Stomach (tissue), 9 donors: ENCODE results near the gene LAMTOR2. TPM values are rescaled to one million over a fixed set of nuclear protein-coding genes. Genes with fewer than 3 reads are reported as not detected.

ENCODE experiments used
- DNase-seq, 2 donors: peaks; one replicate each; pipeline versions ENCODE4 v3.0.0 to v3.0.0-alpha.2; 2013 to 2019
- H3K27ac ChIP-seq, 5 donors: fragments of 200-600 bp in 4 of 5; sonication (generic) in 4 of 5; one replicate each; pipeline ENCODE4 v1.5.1; 2013 to 2019; ENCODE audit warnings: mild to moderate bottlenecking in 1 of 5, moderate library complexity in 1 of 5
- H3K27me3 ChIP-seq, 3 donors: fragments of 200-600 bp; sonication (generic); one replicate each; pipeline ENCODE4 v1.5.1; 2017 to 2019; ENCODE audit warnings: mixed run types in 1 of 3
- H3K36me3 ChIP-seq, 4 donors: fragments of 200-600 bp; sonication (generic); 1 replicate in 3 of 4; 2 replicates in 1 of 4; pipeline ENCODE4 v1.5.1; 2016 to 2019
- H3K4me1 ChIP-seq, 4 donors: fragments of 200-600 bp; sonication (generic); one replicate each; pipeline ENCODE4 v1.5.1; 2016 to 2019
- H3K4me3 ChIP-seq, 4 donors: fragments of 200-600 bp; sonication (generic) in 3 of 4; one replicate each; pipeline ENCODE4 v1.5.1; 2016 to 2019; ENCODE audit warnings: mild to moderate bottlenecking in 1 of 4
- H3K9me3 ChIP-seq, 4 donors: fragments of 200-600 bp; sonication (generic); one replicate each; pipeline ENCODE4 v1.5.1; 2016 to 2019
- EP300 ChIP-seq: sonication (generic); formaldehyde crosslinking; IDR thresholded peaks from one replicate; pipeline ENCODE4 v1.6.1; 2017; ENCODE audit warnings: antibody characterized with exemption
- POLR2A ChIP-seq, 4 donors: fragments of 450-650 bp; IDR thresholded peaks; one replicate each; pipeline ENCODE4 v1.6.1; 2016; ENCODE audit warnings: antibody characterized with exemption in 4 of 4, control low read depth in 2 of 4, mild to moderate bottlenecking in 1 of 4, moderate library complexity in 1 of 4
- POLR2AphosphoS5 ChIP-seq, 3 donors: sonication (generic); formaldehyde crosslinking; IDR thresholded peaks; one replicate each; pipeline ENCODE4 v1.6.1; 2016; ENCODE audit warnings: antibody characterized with exemption in 3 of 3
- WGBS, 5 donors: extraction: QIAGEN DNeasy Blood & Tissue Kit in 3 of 5; methylation state at CpG; one replicate each; pipeline versions ENCODE4 v1.1.5 to v1.1.7; 2013 to 2018; 5-methylcytosine and 5-hydroxymethylcytosine counted together
- intact Hi-C: fragments of 100-400 bp; cut with DNase I; formaldehyde crosslinking; loops from one replicate; pipeline ENCODE4 v1.15.1; 2023; ENCODE audit warnings: low total_unique reads
- polyA plus RNA-seq, 3 donors: library from polyadenylated mRNA; stranded (reverse); fragments of 200-250 nt; gene quantifications; one replicate each; pipeline ENCODE4 v1.2.3, GENCODE V29; 2013
- total RNA-seq, 5 donors: library from RNA; depleted of rRNA; stranded (reverse); fragments of >200 nt; gene quantifications; one replicate each; pipeline versions ENCODE4 v1.1.0 to v1.2.3, GENCODE V29; 2014 to 2016
- TF ChIP-seq, protein P1 (sequence below), 7 experiments: fragments of 450-650 bp in 4 of 7; fragments of 200-600 bp in 3 of 7; sonication (generic) in 3 of 7; IDR thresholded peaks; one replicate each; pipeline ENCODE4 v1.5.1; 2016 to 2019; ENCODE audit warnings: antibody characterized with exemption in 7 of 7, control low read depth in 2 of 7, mild to moderate bottlenecking in 1 of 7
- donor health status: healthy with polysubstance abuse.
- donor health status: Bipolar disorder and iron deficiency.
- donor health status: healthy.

LAMTOR2 gene
- total and polyA plus RNA-seq, 8 donors, result 7.0 to 170 (median 40.6) TPM; not detected in 1

- TF ChIP-seq POLR2AphosphoS5 (IDR thresholded peaks at IDR 0.05) (no peak), EP300 (no peak), POLR2A (IDR thresholded peaks at IDR 0.05) (no peak)
- TF ChIP-seq, protein P1, sequence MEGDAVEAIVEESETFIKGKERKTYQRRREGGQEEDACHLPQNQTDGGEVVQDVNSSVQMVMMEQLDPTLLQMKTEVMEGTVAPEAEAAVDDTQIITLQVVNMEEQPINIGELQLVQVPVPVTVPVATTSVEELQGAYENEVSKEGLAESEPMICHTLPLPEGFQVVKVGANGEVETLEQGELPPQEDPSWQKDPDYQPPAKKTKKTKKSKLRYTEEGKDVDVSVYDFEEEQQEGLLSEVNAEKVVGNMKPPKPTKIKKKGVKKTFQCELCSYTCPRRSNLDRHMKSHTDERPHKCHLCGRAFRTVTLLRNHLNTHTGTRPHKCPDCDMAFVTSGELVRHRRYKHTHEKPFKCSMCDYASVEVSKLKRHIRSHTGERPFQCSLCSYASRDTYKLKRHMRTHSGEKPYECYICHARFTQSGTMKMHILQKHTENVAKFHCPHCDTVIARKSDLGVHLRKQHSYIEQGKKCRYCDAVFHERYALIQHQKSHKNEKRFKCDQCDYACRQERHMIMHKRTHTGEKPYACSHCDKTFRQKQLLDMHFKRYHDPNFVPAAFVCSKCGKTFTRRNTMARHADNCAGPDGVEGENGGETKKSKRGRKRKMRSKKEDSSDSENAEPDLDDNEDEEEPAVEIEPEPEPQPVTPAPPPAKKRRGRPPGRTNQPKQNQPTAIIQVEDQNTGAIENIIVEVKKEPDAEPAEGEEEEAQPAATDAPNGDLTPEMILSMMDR (IDR thresholded peaks at IDR 0.05), result no peak
- intact Hi-C loops, result no loop called here
- WGBS, 5 donors, result 69 to 88% (median 79%) methylated on average over 4 of the region's 4 CpGs
- H3K4me3 ChIP-seq, result no peak overlapping the region
- peaks cover 67 to 96% (median 95%) of the 10 kb centered on the region in 4 donors for H3K36me3 ChIP-seq
- no peak for DNase-seq
- no peak overlapping the region for H3K27ac ChIP-seq
- H3K9me3 ChIP-seq, result no peaks in the 10 kb centered on the region
- no peaks in the 10 kb centered on the region for H3K27me3 ChIP-seq
- H3K4me1 ChIP-seq, result peaks cover 0 to 11% (median 4%) of the 10 kb centered on the region in 4 donors
These were observed 42.3 kb upstream of the LAMTOR2 start for GRCh38 chr1:156012051-156012817.

- Histone ChIP-seq H3K27ac (no peak overlapping the region), H3K36me3 (peaks cover 63 to 97% (median 90%) of the 10 kb centered on the region in 4 donors), H3K27me3 (no peaks in the 10 kb centered on the region), H3K9me3 (no peaks in the 10 kb centered on the region), H3K4me1 (peaks cover 5 to 17% (median 13%) of the 10 kb centered on the region in 4 donors), H3K4me3 (no peak overlapping the region)
- WGBS, 5 donors, result 79 to 91% (median 89%) methylated on average over 7 of the region's 7 CpGs
- DNase-seq, result no peak
- intact Hi-C loops, result no loop called here
- no peak for TF ChIP-seq POLR2AphosphoS5 (IDR thresholded peaks at IDR 0.05)
- no peak for TF ChIP-seq EP300
- TF ChIP-seq POLR2A (IDR thresholded peaks at IDR 0.05), result no peak
- TF ChIP-seq, protein P1 (IDR thresholded peaks at IDR 0.05), result no peak
These were observed 39.8 kb upstream of the LAMTOR2 start for GRCh38 chr1:156014829-156015228.

DNA sequence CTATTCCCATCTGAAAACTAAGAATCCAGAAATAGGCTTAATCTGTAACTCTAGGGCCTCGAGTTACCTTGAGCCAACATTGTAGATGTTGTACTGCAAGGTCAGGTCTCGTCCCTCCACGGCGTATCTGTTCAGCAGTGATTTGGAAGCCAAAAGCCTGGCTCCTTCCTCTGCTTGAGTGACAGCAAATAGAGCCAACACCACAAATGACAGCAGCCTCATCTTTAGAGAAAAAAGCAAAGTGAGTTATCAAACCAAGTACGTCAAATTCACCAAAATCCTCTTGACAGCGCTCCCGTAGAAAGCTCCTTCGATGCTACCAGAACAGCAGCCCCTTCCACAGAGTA lies 34.7 kb upstream of the LAMTOR2 start:
- intact Hi-C loops, result no loop called here
- Histone ChIP-seq H3K4me1 (peaks cover 13 to 28% (median 25%) of the 10 kb centered on the region in 4 donors), H3K27ac (peak overlapping the region; percentile 92 to 97 (median 93)), H3K27me3 (no peaks in the 10 kb centered on the region), H3K9me3 (no peaks in the 10 kb centered on the region), H3K4me3 (peak overlapping the region; percentile 84 to 90 (median 88)), H3K36me3 (peaks cover 13 to 46% (median 39%) of the 10 kb centered on the region in 4 donors)
- TF ChIP-seq POLR2AphosphoS5 (IDR thresholded peaks at IDR 0.05), result no peak
- TF ChIP-seq EP300, result no peak
- TF ChIP-seq, protein P1 (IDR thresholded peaks at IDR 0.05), result no peak
- no peak for TF ChIP-seq POLR2A (IDR thresholded peaks at IDR 0.05)
- DNase-seq, result no peak
- 21 to 36% (median 28%) methylated on average over 5 to 8 of the region's 8 CpGs for WGBS, 5 donors

GRCh38 chr1:156020293-156021092 lies 34.1 kb upstream of the LAMTOR2 start, which contains the start of gene SSR2:
Gene SSR2, minus strand, starts transcription at chr1:156020951. Its CDS starts 784 bp downstream, at chr1:156020167.
- Histone ChIP-seq H3K27ac (peak within 1 kb of the TSS; percentile 92 to 97 (median 93)), H3K36me3 (peaks cover 10 to 41% (median 36%) of the 10 kb centered on the region in 4 donors), H3K9me3 (no peaks in the 10 kb centered on the region), H3K4me1 (peaks cover 13 to 28% (median 25%) of the 10 kb centered on the region in 4 donors), H3K4me3 (peak within 1 kb of the TSS; percentile 84 to 90 (median 88)), H3K27me3 (no peaks in the 10 kb centered on the region)
- intact Hi-C loops, result no loop called here
- no peak for TF ChIP-seq EP300
- peak; percentile 79 to 96 (median 91) for TF ChIP-seq POLR2AphosphoS5 (IDR thresholded peaks at IDR 0.05)
- TF ChIP-seq, protein P1 (IDR thresholded peaks at IDR 0.05), result no peak
- TF ChIP-seq POLR2A (IDR thresholded peaks at IDR 0.05), result no peak
- DNase-seq, result peak; percentile 90 to 97
- WGBS, 5 donors, result 0 to 1% (median 0%) methylated on average over 39 to 45 of the region's 45 CpGs
